H1 (cell line): ENCODE results near the gene SCG5. TPM values are rescaled to one million over a fixed set of nuclear protein-coding genes. Genes with fewer than 3 reads are reported as not detected.

Source experiments
- ASH2L ChIP-seq: fragments of 200-600, 300-600 bp; sonication (generic); IDR thresholded peaks from one replicate; pipeline ENCODE4 v1.7.1; 2017; ENCODE audit warnings: low read length
- BRCA1 ChIP-seq: IDR thresholded peaks from 2 replicates; pipeline ENCODE4 v1.6.1; 2012; ENCODE audit warnings: low read depth, low read length, improper control_type of control experiment
- CHD2 ChIP-seq: IDR thresholded peaks from 2 replicates; pipeline ENCODE4 v1.6.1; 2012; ENCODE audit warnings: low read length, improper control_type of control experiment
- GTF2F1 ChIP-seq: IDR thresholded peaks from 2 replicates; pipeline ENCODE4 v1.6.1; 2012; ENCODE audit warnings: low read depth, low read length, improper control_type of control experiment, borderline replicate concordance
- KDM4A ChIP-seq: IDR thresholded peaks from one replicate; pipeline ENCODE4 v1.7.1; 2012; ENCODE audit warnings: low read depth, mild to moderate bottlenecking, moderate library complexity, low read length, inconsistent platforms; ENCODE audit not compliant: severe bottlenecking
- MAFK ChIP-seq: IDR thresholded peaks from 2 replicates; pipeline ENCODE4 v1.6.1; 2012; ENCODE audit warnings: low read depth, mild to moderate bottlenecking, improper control_type of control experiment, low read length
- SIN3A ChIP-seq, 2 experiments: IDR thresholded peaks in 1 of 2; conservative IDR thresholded peaks in 1 of 2; 2 replicates each; pipeline ENCODE4 v1.6.1; 2011 to 2012; ENCODE audit warnings: low read length in 2 of 2, improper control_type of control experiment in 1 of 2, low read depth in 1 of 2, mild to moderate bottlenecking in 1 of 2
- SP4 ChIP-seq: IDR thresholded peaks from 2 replicates; pipeline ENCODE4 v1.6.1; 2012; ENCODE audit warnings: low read length, inconsistent platforms
- SRF ChIP-seq: IDR thresholded peaks from 2 replicates; pipeline ENCODE4 v1.6.1; 2011; ENCODE audit warnings: mild to moderate bottlenecking, low read depth, low read length, moderate library complexity
- polyA plus RNA-seq, 7 experiments: library from polyadenylated mRNA; depleted of rRNA in 3 of 7; stranded (reverse) in 5 of 7; unstranded in 2 of 7; fragments of >200 nt in 5 of 7; fragments of 200-250 nt in 2 of 7; gene quantifications; 1 replicate in 5 of 7; 2 replicates in 1 of 7; 4 replicates in 1 of 7; pipeline versions ENCODE4 v1.2.1 to v1.2.3, GENCODE V29; 2011 to 2013; ENCODE audit warnings: missing spikeins in 2 of 7, mixed read lengths in 2 of 7
- total RNA-seq: library from RNA; stranded (reverse); fragmentation: NEBNext Ultra II Directional; extraction: Animal tissue kit (Norgen Biotek cat#: 25700); gene quantifications from 2 replicates; pipeline ENCODE4 v1.2.1, GENCODE V29; 2021
- TF ChIP-seq, protein P1 (sequence below): IDR thresholded peaks from 2 replicates; pipeline ENCODE4 v1.6.1; 2012; ENCODE audit warnings: inconsistent platforms

The SCG5 gene
- total and polyA plus RNA-seq, 2 of the 8 experiments (the other 6 are each of a cell fraction or from before 2014, with no cell fraction given), result 18.7 to 19.9 TPM

DNA sequence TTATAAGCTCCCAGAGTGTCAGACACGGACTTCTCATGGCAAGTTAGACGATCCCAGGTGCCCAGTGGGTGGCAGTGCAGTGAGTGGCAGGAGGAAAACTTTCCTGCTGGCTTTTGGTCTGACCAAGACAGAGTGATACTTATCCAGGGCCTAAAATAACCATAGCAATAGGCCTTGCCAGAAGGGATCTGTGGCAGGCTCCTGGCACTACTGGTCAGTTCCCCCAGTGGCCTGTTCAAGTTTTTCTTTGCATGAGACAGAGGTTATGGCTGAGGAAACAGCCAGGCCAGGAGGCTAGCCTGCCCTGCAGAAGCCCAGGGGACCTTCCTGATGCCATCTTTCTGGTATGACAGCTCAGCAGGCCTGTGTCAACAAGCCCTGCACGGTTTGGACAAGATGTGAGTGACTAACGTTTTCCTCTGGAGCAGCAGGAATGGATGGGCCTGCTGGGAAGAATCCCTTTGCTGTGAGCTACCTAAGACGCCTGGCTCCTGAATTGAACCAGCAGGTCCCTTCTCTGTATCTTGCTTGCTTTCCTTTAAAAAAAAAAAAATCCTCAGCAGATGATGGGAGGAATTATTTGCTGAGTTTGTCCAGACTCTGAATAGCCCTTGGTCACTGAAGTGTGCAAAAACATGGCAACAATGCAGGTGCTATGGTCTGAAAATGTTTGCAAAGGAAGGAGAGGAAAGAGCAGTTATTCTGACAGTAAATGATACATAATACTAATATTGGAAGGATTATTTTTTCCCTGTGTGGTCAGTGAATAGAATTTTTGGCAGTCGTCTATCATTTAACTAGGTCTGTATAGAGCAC, 18.0 kb downstream of the SCG5 start (continued):
- TF ChIP-seq SIN3A (conservative IDR thresholded peaks at IDR 0.05 in 1 of 2, IDR thresholded peaks at IDR 0.05 in 1 of 2; ENCODE audit: low read depth in 1 of 2, low read length in 2 of 2) (no peak), SRF (no peak), GTF2F1 (no peak), BRCA1 (no peak), ASH2L (no peak), CHD2 (no peak), MAFK (no peak), SP4 (no peak), KDM4A (no peak)
- TF ChIP-seq, protein P1, sequence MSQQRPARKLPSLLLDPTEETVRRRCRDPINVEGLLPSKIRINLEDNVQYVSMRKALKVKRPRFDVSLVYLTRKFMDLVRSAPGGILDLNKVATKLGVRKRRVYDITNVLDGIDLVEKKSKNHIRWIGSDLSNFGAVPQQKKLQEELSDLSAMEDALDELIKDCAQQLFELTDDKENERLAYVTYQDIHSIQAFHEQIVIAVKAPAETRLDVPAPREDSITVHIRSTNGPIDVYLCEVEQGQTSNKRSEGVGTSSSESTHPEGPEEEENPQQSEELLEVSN, result no peak
